K562 (cell line): ENCODE results near the gene RAD50. TPM values are rescaled to one million over a fixed set of nuclear protein-coding genes. Genes with fewer than 3 reads are reported as not detected.

Experiments used
- ARID3B ChIP-seq: fragments of 250-450 bp; sonication (Bioruptor Pico); IDR thresholded peaks from 2 replicates; pipeline ENCODE4 v1.4.0; 2020; ENCODE audit warnings: borderline replicate concordance
- ARID4B ChIP-seq: sonication (generic); formaldehyde crosslinking; IDR thresholded peaks from 2 replicates; pipeline ENCODE4 v1.8.0; 2022; ENCODE audit warnings: mild to moderate bottlenecking, missing genetic modification reagents
- CREM ChIP-seq: IDR thresholded peaks from 2 replicates; pipeline ENCODE4 v1.6.1; 2014; ENCODE audit warnings: antibody characterized with exemption, low read depth
- KDM2B ChIP-seq: fragments of 250-450 bp; sonication (Bioruptor Pico); IDR thresholded peaks from 2 replicates; pipeline ENCODE4 v1.8.0; 2021; ENCODE audit warnings: mild to moderate bottlenecking, moderate library complexity
- MEF2A ChIP-seq: IDR thresholded peaks from 2 replicates; pipeline ENCODE4 v1.6.1; 2011; ENCODE audit warnings: low read depth, mild to moderate bottlenecking, low read length, moderate library complexity; ENCODE audit not compliant: control insufficient read depth
- MTA1 ChIP-seq: fragments of 450-650 bp; IDR thresholded peaks from 2 replicates; pipeline ENCODE4 v1.6.1; 2017; ENCODE audit warnings: borderline replicate concordance
- NFRKB ChIP-seq: fragments of 450-650 bp; IDR thresholded peaks from 2 replicates; pipeline ENCODE4 v1.6.1; 2016; ENCODE audit warnings: low read depth
- PHB2 ChIP-seq: fragments of 450-650 bp; IDR thresholded peaks from 2 replicates; pipeline ENCODE4 v1.6.1; 2017; ENCODE audit warnings: low read depth
- PRMT5 ChIP-seq: sonication (generic); formaldehyde crosslinking; IDR thresholded peaks from 2 replicates; pipeline ENCODE4 v1.5.0; 2020; ENCODE audit warnings: missing genetic modification reagents
- PTRF ChIP-seq: fragments of 450-650 bp; IDR thresholded peaks from 2 replicates; pipeline ENCODE4 v1.6.1; 2016; ENCODE audit warnings: mild to moderate bottlenecking, missing genetic modification characterization, missing compliant biosample characterization
- PTTG1 ChIP-seq: fragments of 450-650 bp; IDR thresholded peaks from 2 replicates; pipeline ENCODE4 v1.6.1; 2016; ENCODE audit warnings: low read depth, mild to moderate bottlenecking, missing genetic modification characterization, missing compliant biosample characterization
- RAD51 ChIP-seq: fragments of 450-650 bp; IDR thresholded peaks from 2 replicates; pipeline ENCODE4 v1.7.1; 2016; ENCODE audit warnings: low read depth, mild to moderate bottlenecking, borderline replicate concordance
- RBBP5 ChIP-seq: fragments of 200-600 bp; sonication (generic); IDR thresholded peaks from 2 replicates; pipeline ENCODE4 v1.6.1; 2012; ENCODE audit warnings: borderline replicate concordance, mild to moderate bottlenecking, low read length, control low read depth, inconsistent platforms; ENCODE audit not compliant: insufficient read depth, poor library complexity, severe bottlenecking
- RBFOX2 ChIP-seq: fragments of 200-400 bp; formaldehyde crosslinking; IDR thresholded peaks from 2 replicates; pipeline ENCODE4 v1.6.1; 2017; ENCODE audit warnings: low read depth, mild to moderate bottlenecking, low read length, moderate library complexity
- ZNF277 ChIP-seq: fragments of 250-450 bp; sonication (Bioruptor Pico); IDR thresholded peaks from 2 replicates; pipeline ENCODE4 v1.8.0; 2022; ENCODE audit warnings: inconsistent platforms, mild to moderate bottlenecking, moderate library complexity, borderline replicate concordance
- ZNF668 ChIP-seq: fragments of 250-450 bp; sonication (Bioruptor Pico); IDR thresholded peaks from 2 replicates; pipeline ENCODE4 v1.8.0; 2022; ENCODE audit warnings: mild to moderate bottlenecking, inconsistent platforms
- ZNF717 ChIP-seq: fragments of 250-450 bp; sonication (Bioruptor Pico); IDR thresholded peaks from 2 replicates; pipeline ENCODE4 v1.5.0; 2021
- ZNF785 ChIP-seq: fragments of 250-450 bp; sonication (Bioruptor Pico); IDR thresholded peaks from 2 replicates; pipeline ENCODE4 v1.4.0; 2020; ENCODE audit warnings: mild to moderate bottlenecking
- polyA plus RNA-seq, 8 experiments: library from polyadenylated mRNA; depleted of rRNA in 4 of 8; stranded (reverse) in 5 of 8; unstranded in 3 of 8; fragments of >200 nt; fragmentation: Nextera tagmentation in 2 of 8; fragmentation: Illumina TruSeq in 1 of 8; extraction: Ambion mirVana in 2 of 8; extraction: Trizol in 1 of 8; gene quantifications; 2 replicates each; pipeline versions ENCODE4 v1.2.1 to v1.2.3, GENCODE V29; 2011 to 2014; ENCODE audit warnings: inconsistent platforms in 1 of 8, missing spikeins in 1 of 8
- total RNA-seq, 7 experiments: library from RNA; depleted of rRNA in 6 of 7; stranded (reverse); fragments of >200 nt in 6 of 7; fragmentation: Illumina TruSeq in 2 of 7; extraction: Trizol in 2 of 7; gene quantifications; 2 replicates each; pipeline versions ENCODE4 v1.2.1 to v1.2.3, GENCODE V29; 2011 to 2021; ENCODE audit warnings: low replicate concordance in 1 of 7
- TF ChIP-seq, protein P1 (sequence below), 2 experiments: fragments of 250-450 bp in 1 of 2; fragments of 450-650 bp in 1 of 2; sonication (Bioruptor Pico) in 1 of 2; IDR thresholded peaks; 2 replicates each; pipeline versions ENCODE4 v1.6.1 to v1.8.0; 2016 to 2021; ENCODE audit warnings: mild to moderate bottlenecking in 2 of 2, moderate library complexity in 2 of 2, missing compliant biosample characterization in 1 of 2, missing genetic modification characterization in 1 of 2

RAD50 gene
- total and polyA plus RNA-seq, 9 of the 15 experiments (the other 6 are each of a cell fraction or from before 2014, with no cell fraction given), result 15.3 to 74.2 (median 44.1) TPM

- TF ChIP-seq ARID4B (CRISPR knock-in tag), result no peak
- TF ChIP-seq MTA1, result peak; percentile 29; the same call in 1 of the 2 replicates
- peak; percentile 40; the same call in 1 of the 2 replicates for TF ChIP-seq PTTG1 (tag)
- TF ChIP-seq PHB2, result no peak
- no peak for TF ChIP-seq ZNF277 (CRISPR knock-in tag)
- peak; percentile 43; the same call in 1 of the 2 replicates for TF ChIP-seq PTRF
- TF ChIP-seq, protein P1, sequence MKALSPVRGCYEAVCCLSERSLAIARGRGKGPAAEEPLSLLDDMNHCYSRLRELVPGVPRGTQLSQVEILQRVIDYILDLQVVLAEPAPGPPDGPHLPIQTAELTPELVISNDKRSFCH (CRISPR knock-in tag; IDR thresholded peaks at IDR 0.05), result no peak
- TF ChIP-seq, protein P1 (tag; IDR thresholded peaks at IDR 0.05), result 0 out of 2 replicates have a peak, but pooled peaks have one; percentile 11
- peak; percentile 84; the same call in 1 of the 2 replicates for TF ChIP-seq ARID3B (CRISPR knock-in tag)
- TF ChIP-seq RBFOX2, result peak; percentile 32
- TF ChIP-seq PRMT5 (CRISPR knock-in tag), result no peak
- no peak for TF ChIP-seq ZNF785
- TF ChIP-seq NFRKB, result peak; percentile 80
- peak; percentile 48; the same call in 1 of the 2 replicates for TF ChIP-seq ZNF668 (CRISPR knock-in tag)
- TF ChIP-seq KDM2B (CRISPR knock-in tag), result no peak
- peak; percentile 86 for TF ChIP-seq MEF2A
- peak; percentile 56 for TF ChIP-seq RBBP5
- TF ChIP-seq CREM, result peak; percentile 77
- TF ChIP-seq ZNF717 (CRISPR knock-in tag), result 0 out of 2 replicates have a peak, but pooled peaks have one; percentile 43
- TF ChIP-seq RAD51, result no peak
Observed at GRCh38 chr5:132663771-132664695, 107.3 kb downstream of the RAD50 start (continued).
